GM11168 (cell line): ENCODE data around the gene PTPRG.
"Not testable (repeated sequence)": the region's sequence is repeated elsewhere in the genome, so short reads cannot be mapped to it uniquely, and the experiment has no call there.

Experiments
- in situ Hi-C: fragments of 300-500 bp; cut with MboI; formaldehyde crosslinking; loops from one replicate; pipeline ENCODE4 v1.12.0; 2022; ENCODE audit warnings: low sequenced_read_pairs; ENCODE audit not compliant: unreplicated experiment

The PTPRG gene

GRCh38 chr3:61707492-61707891 lies 146.1 kb downstream of the PTPRG start:
- in situ Hi-C loops: no loop called here

- in situ Hi-C loops: not testable (repeated sequence)
Measured at GRCh38 chr3:61710920-61711319, 149.5 kb downstream of the PTPRG start.

GRCh38 chr3:61714225-61714624 lies 152.9 kb downstream of the PTPRG start:
- in situ Hi-C loops: no loop called here

GRCh38 chr3:61715886-61716527 lies 154.6 kb downstream of the PTPRG start:
- in situ Hi-C loops: no loop called here

GRCh38 chr3:61716693-61717092 lies 155.3 kb downstream of the PTPRG start:
- in situ Hi-C loops: not testable (repeated sequence)

GRCh38 chr3:61718565-61718964 lies 157.2 kb downstream of the PTPRG start:
- in situ Hi-C loops: no loop called here

DNA sequence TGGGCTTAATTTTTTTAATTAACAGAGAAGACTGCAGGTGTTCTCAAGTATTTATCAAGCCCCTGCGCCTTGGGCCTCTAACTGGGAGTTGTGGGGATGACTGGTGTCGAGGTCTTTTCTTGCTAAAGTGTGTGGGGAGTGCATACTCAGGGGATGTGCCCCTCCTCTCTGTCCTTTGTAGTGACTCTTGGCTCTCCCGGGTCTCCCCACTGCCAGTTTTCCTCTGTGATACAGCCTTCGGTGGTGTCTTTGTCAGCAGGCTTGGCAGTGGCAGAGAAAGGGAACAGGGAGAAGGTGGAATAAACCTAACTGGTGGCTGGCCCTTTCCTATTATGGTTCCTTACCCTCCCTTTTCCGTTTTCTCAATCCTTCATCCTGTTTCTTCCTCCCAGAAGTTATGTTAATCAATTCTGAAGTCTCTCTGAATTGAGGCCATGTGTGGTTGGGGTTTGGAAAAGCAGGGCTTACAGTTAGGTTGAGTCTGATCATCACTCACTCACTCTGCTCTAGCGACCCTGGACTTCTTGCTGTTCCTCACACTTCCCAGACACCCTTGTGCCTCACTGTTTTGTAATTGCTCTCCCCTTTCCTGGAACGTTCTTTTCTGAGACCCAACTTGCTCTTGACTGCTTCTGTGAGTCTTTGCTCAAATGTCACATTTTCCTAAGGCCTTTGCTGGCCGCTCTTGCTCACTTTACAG lies 158.1 kb downstream of the PTPRG start:
- in situ Hi-C loops: no loop called here

DNA sequence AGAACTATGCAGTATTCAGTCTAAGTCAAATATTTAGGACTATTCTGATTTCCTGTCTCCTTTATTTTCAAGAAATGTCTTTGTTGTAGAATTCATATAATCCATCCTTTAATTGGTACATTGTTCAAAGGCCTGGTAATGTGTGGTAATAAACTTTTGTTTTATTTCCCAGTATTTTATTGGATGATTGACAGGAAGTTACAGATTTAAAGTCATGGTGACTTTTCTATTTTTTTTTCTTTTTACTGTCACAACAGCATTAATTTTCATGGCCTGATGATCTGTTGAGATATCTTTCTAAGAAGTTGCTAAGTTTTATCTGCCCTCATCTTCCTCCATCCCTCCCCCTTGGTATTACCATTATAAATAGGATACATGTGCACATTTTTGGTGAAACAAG lies 161.7 kb downstream of the PTPRG start:
- in situ Hi-C loops: no loop called here

DNA sequence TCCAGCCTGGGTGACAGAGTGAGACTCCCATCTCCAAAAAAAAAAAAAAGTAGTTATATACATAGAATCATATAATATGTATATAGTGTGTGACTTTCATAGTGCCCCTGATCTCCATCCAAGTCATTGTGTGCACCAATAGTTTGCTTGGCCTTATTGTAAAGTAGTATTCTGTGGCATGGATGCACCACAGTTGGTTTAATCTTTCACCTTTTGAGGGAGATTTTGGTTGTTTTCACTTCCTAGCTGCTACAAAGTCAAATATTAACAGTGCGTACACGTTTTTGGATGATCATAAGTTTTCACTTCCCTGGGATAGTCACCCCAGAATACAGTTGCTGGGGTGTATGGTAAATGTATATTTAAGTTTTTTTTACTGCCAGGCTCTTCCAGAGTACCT lies 162.8 kb downstream of the PTPRG start:
- in situ Hi-C loops: no loop called here

- in situ Hi-C loops: no loop called here
Measured at GRCh38 chr3:61724801-61725200, 163.4 kb downstream of the PTPRG start.

GRCh38 chr3:61725851-61726333 lies 164.5 kb downstream of the PTPRG start:
- in situ Hi-C loops: no loop called here

GRCh38 chr3:61727435-61727834 lies 166.1 kb downstream of the PTPRG start:
- in situ Hi-C loops: no loop called here

- in situ Hi-C loops: no loop called here
Measured at GRCh38 chr3:61729038-61729634, 167.8 kb downstream of the PTPRG start.

GRCh38 chr3:61730056-61730455 lies 168.7 kb downstream of the PTPRG start:
- in situ Hi-C loops: no loop called here

GRCh38 chr3:61730577-61731231 lies 169.3 kb downstream of the PTPRG start:
- in situ Hi-C loops: no loop called here

DNA sequence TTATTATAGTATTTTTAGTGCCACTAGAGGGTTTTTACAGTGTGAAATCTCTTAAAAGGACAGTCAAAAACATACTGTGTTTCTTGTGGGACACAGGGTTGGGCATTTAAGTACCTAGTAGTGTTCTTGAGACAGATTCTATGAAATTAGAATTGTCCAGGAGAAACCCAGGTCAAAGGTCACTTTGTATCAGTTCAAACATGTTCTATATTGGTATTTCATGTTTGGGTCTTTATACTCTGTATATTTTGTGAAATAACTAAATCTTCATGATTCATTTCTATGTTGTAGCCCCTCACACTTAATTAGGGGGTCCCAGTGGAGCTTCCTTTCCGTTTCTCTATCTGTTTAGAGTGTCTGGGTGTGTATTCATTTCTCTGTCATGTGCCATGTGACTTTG lies 171.6 kb downstream of the PTPRG start:
- in situ Hi-C loops: no loop called here

DNA sequence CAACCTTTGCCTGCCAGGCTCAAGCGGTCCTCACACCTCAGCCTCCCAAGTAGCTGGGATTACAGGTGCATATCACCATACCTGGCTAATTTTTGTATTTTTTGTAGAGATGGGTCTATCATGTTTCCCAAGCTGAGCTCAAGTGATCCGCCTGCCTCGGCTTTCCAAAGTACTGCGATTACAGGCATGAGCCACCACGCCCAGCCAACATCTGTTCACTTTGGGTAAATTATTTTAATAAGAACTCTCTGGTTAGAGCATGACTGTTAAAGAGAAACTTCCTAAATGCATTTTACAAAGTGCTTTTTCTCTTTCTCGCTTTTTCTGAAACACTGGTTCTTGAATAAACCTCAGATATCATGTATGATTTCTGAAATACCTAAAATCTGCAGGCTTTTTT lies 172.5 kb downstream of the PTPRG start:
- in situ Hi-C loops: no loop called here

GRCh38 chr3:61734749-61735686 lies 173.6 kb downstream of the PTPRG start:
- in situ Hi-C loops: no loop called here

DNA sequence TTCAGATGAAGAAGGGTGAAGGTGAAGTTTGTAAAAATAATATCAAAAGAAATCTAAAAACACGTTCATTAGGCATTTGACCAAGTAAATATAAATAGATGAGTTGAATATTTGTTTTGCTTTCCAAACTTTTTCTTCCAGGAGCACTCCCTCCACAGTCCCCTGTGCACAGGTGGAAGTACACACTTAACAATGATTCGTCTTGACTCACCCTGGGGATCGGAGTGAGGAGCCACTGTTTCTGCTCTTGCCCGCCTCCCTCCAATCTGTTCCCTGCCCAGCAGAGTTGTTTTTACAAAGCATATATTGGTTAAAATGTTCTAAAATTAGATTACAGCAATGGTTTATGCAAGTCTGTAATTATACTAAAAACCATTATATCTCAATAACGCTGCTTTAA lies 175.1 kb downstream of the PTPRG start:
- in situ Hi-C loops: no loop called here

DNA sequence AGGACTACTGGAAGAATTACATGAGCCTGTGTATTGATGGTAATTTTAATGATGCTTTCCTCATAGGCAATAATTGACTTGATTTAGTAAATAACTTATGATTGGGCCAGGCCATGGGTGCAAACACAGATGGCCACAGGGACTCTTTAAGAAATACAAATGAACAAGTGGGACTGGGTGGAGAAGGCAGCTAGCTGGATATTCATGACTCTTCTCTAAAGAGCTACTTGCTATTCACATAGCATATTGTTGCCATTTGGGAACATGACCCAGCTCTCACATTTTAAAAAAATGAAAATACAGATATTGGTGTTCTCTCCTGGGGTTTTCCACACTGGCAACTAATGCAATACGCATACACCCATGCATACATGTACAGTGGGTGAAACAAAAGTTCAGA lies 178.3 kb downstream of the PTPRG start:
- in situ Hi-C loops: no loop called here
